HL-60 (cell line): Measurements from ENCODE around the gene PALM3.

Experiments
- CTCF ChIP-seq: IDR thresholded peaks from one replicate; pipeline ENCODE4 v1.5.1; 2011; ENCODE audit warnings: low read length, control low read depth, inconsistent platforms; ENCODE audit not compliant: insufficient read depth
- POLR2AphosphoS5 ChIP-seq: IDR thresholded peaks from 2 replicates; pipeline ENCODE4 v1.6.1; 2012; ENCODE audit warnings: low read depth
- REST ChIP-seq: IDR thresholded peaks from 2 replicates; pipeline ENCODE4 v1.6.1; 2012; ENCODE audit warnings: low read depth; ENCODE audit not compliant: insufficient replicate concordance

DNA sequence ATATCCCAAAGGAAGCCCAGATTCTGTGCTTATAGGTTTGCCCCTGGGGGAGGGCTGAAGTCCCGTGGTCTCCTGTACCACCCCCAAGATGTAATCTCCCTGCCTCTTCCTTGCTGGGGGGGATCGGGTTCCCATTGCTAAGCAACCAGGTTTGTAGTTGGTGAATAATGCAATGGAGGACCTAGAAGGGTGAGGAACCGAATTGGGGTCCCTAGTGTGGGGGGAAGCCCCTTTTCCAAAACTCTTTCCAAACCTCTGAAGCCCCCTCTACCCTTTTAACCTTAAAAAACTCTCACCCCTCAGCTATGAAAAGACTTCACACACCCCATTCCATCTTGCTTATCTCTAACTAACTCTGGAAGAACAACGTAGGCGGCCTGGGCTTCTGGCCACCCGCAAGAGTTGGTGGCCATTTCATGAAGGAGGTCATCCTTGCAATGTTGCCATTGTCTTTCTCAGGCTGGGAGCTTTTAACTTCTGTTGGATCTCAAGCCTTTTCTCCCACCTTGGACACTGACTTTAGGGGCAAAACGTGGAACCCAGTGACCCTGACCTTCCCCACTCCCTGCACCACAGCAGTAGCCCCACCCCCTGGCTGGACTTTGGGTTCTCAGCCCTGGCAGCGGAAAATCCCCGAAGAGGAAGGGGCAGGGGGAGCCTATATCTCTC, 661 bp downstream of the PALM3 start:
- TF ChIP-seq CTCF, result no peak
- TF ChIP-seq REST, result no peak
- TF ChIP-seq POLR2AphosphoS5, result no peak
